Activated CD8-positive, alpha-beta T cell treated with anti-CD3 and anti-CD28 coated beads for 36 hours (primary cell): Measurements from ENCODE around the gene IARS1. TPM values are rescaled to one million over a fixed set of nuclear protein-coding genes. Genes with fewer than 3 reads are reported as not detected.

Source experiments
- ATAC-seq: fragments of 200-7000 bp; cut with Tn5 transposase; one replicate; pipeline ENCODE4 v1.10.0; 2021; ENCODE audit warnings: mild to moderate bottlenecking, moderate library complexity
- CTCF ChIA-PET: fragments of 350-600 bp; sonication (Branson Sonifier 250); formaldehyde crosslinking; loops from one replicate; lab custom pipeline; 2021; ENCODE audit warnings: antibody characterized with exemption; lab: Charles Lee
- POLR2A ChIA-PET: fragments of 350-600 bp; sonication (Branson Sonifier 250); formaldehyde crosslinking; loops from one replicate; lab custom pipeline; 2021; ENCODE audit warnings: antibody characterized with exemption; lab: Charles Lee
- DNase-seq: peaks from one replicate; pipeline ENCODE4 v3.0.0-alpha.2; 2020
- H3K27ac Mint-ChIP-seq: one replicate; pipeline ENCODE4 v1.8.0; 2021; ENCODE audit warnings: mild to moderate bottlenecking, mixed read lengths
- H3K27me3 Mint-ChIP-seq: one replicate; pipeline ENCODE4 v1.8.0; 2021; ENCODE audit warnings: mixed read lengths
- H3K36me3 Mint-ChIP-seq: one replicate; pipeline ENCODE4 v1.8.0; 2021; ENCODE audit warnings: low read depth, mixed read lengths
- H3K4me1 Mint-ChIP-seq: one replicate; pipeline ENCODE4 v1.8.0; 2021; ENCODE audit warnings: low read depth, mixed read lengths
- H3K4me3 Mint-ChIP-seq: one replicate; pipeline ENCODE4 v1.8.0; 2021; ENCODE audit warnings: mild to moderate bottlenecking, moderate library complexity, mixed read lengths
- H3K9me3 Mint-ChIP-seq: one replicate; pipeline ENCODE4 v1.8.0; 2021; ENCODE audit warnings: mixed read lengths
- CTCF ChIP-seq: fragments of 200-600 bp; IDR thresholded peaks from one replicate; pipeline ENCODE4 v1.8.0; 2022; ENCODE audit warnings: antibody characterized with exemption, mild to moderate bottlenecking
- intact Hi-C: fragments of 100-400 bp; cut with micrococcal nuclease; formaldehyde crosslinking; loops from one replicate; pipeline ENCODE4 v1.10.0; 2022
- total RNA-seq, 2 experiments: library from RNA; stranded (reverse); gene quantifications; one replicate each; pipeline ENCODE4 v1.2.3, GENCODE V29; 2021

Gene IARS1
- total RNA-seq, 2 experiments from 2014 or later, result 247 to 251 TPM

- H3K36me3 Mint-ChIP-seq, result peaks cover 50% of the 10 kb centered on the region
- CTCF ChIA-PET, result interaction anchor here (1.5 kb wide), 1 partner anchor 159 kb away, joined by 4 read pairs; no protein-coding TSS in a partner anchor
- H3K27me3 Mint-ChIP-seq, result no peaks in the 10 kb centered on the region
- no peaks in the 10 kb centered on the region for H3K9me3 Mint-ChIP-seq
- TF ChIP-seq CTCF, result no peak
- H3K27ac Mint-ChIP-seq, result peak overlapping the region; percentile 64
- peaks cover 28% of the 10 kb centered on the region for H3K4me1 Mint-ChIP-seq
- ATAC-seq (no peak), DNase-seq (no peak)
- intact Hi-C loops, result no loop called here
- POLR2A ChIA-PET, result interaction anchor here (1.2 to 2.1 kb wide), 3 partner anchors 11 to 27 kb away, joined by 3 to 4 read pairs (median 4); partner anchors contain the start of gene CENPP
- H3K4me3 Mint-ChIP-seq, result no peak overlapping the region
Measured at GRCh38 chr9:92299116-92299515, 5.6 kb upstream of the IARS1 start.

- H3K36me3 Mint-ChIP-seq, result peaks cover 47% of the 10 kb centered on the region
- no peak for ATAC-seq
Measured at GRCh38 chr9:92298036-92298435, 4.5 kb upstream of the IARS1 start.

GRCh38 chr9:92297611-92298010 is 4.1 kb upstream of the IARS1 start:
- ChIA-PET CTCF (interaction anchor here (0.8 to 0.9 kb wide), 2 partner anchors 10 to 22 kb away, joined by 3 to 4 read pairs; no protein-coding TSS in a partner anchor), POLR2A (no interaction called here)
- peaks cover 32% of the 10 kb centered on the region for H3K4me1 Mint-ChIP-seq
- ATAC-seq (no peak), DNase-seq (no peak)
- intact Hi-C loops, result no loop called here
- H3K36me3 Mint-ChIP-seq, result peaks cover 47% of the 10 kb centered on the region
- no peak for TF ChIP-seq CTCF
- no peak overlapping the region for H3K4me3 Mint-ChIP-seq
- H3K27me3 Mint-ChIP-seq, result no peaks in the 10 kb centered on the region
- no peaks in the 10 kb centered on the region for H3K9me3 Mint-ChIP-seq
- H3K27ac Mint-ChIP-seq, result peak overlapping the region; percentile 84

More at GRCh38 chr9:92298036-92298435, 4.5 kb upstream of the IARS1 start:
- ChIA-PET POLR2A (interaction anchor here (1.6 kb wide), 1 partner anchor 21 kb away, joined by 3 read pairs; no protein-coding TSS in a partner anchor), CTCF (no interaction called here)
- H3K27me3 Mint-ChIP-seq, result no peaks in the 10 kb centered on the region
- peak overlapping the region; percentile 84 for H3K27ac Mint-ChIP-seq
- no peaks in the 10 kb centered on the region for H3K9me3 Mint-ChIP-seq
- H3K4me3 Mint-ChIP-seq, result no peak overlapping the region
- H3K4me1 Mint-ChIP-seq, result peaks cover 28% of the 10 kb centered on the region
- TF ChIP-seq CTCF, result no peak
- intact Hi-C loops, result no loop called here
- no peak for DNase-seq

GRCh38 chr9:92295827-92296258 is 2.3 kb upstream of the IARS1 start:
- intact Hi-C loops, result no loop called here
- H3K36me3 Mint-ChIP-seq, result peaks cover 53% of the 10 kb centered on the region
- H3K27ac Mint-ChIP-seq, result peak overlapping the region; percentile 71
- CTCF ChIA-PET, result no interaction called here
- DNase-seq (peak; percentile 7), ATAC-seq (no peak)
- H3K4me1 Mint-ChIP-seq, result peaks cover 43% of the 10 kb centered on the region
- TF ChIP-seq CTCF, result no peak
- no peaks in the 10 kb centered on the region for H3K9me3 Mint-ChIP-seq
- no peaks in the 10 kb centered on the region for H3K27me3 Mint-ChIP-seq
- POLR2A ChIA-PET, result interaction anchor here (0.6 kb wide), 1 partner anchor 38 kb away, joined by 3 read pairs; no protein-coding TSS in a partner anchor
- no peak overlapping the region for H3K4me3 Mint-ChIP-seq

- H3K27me3 Mint-ChIP-seq, result no peaks in the 10 kb centered on the region
- H3K4me3 Mint-ChIP-seq, result peak overlapping the region; percentile 85
- peaks cover 57% of the 10 kb centered on the region for H3K36me3 Mint-ChIP-seq
- intact Hi-C loops, result no loop called here
- POLR2A ChIA-PET, result interaction anchor here (0.9 to 2.7 kb wide), 2 partner anchors 13 to 30 kb away, joined by 3 to 13 read pairs; partner anchors contain the start of genes CENPP and NOL8
- no peak for TF ChIP-seq CTCF
- DNase-seq (no peak), ATAC-seq (no peak)
- H3K4me1 Mint-ChIP-seq, result peaks cover 46% of the 10 kb centered on the region
- no peaks in the 10 kb centered on the region for H3K9me3 Mint-ChIP-seq
- peak overlapping the region; percentile 71 for H3K27ac Mint-ChIP-seq
- CTCF ChIA-PET, result interaction anchor here (1.0 kb wide), 1 partner anchor 13 kb away, joined by 3 read pairs; no protein-coding TSS in a partner anchor
Measured at GRCh38 chr9:92295240-92295790, 1.8 kb upstream of the IARS1 start.
